Ishikawa (cell line): ENCODE results near the gene GDPD5.

Source experiments
- CEBPB ChIP-seq: IDR thresholded peaks from 2 replicates; pipeline ENCODE4 v1.6.1; 2012
- CREB1 ChIP-seq: IDR thresholded peaks from 2 replicates; pipeline ENCODE4 v1.6.1; 2012; ENCODE audit warnings: low read depth
- EGR1 ChIP-seq: IDR thresholded peaks from 2 replicates; pipeline ENCODE4 v1.6.1; 2012
- EP300 ChIP-seq: IDR thresholded peaks from 2 replicates; pipeline ENCODE4 v1.6.1; 2012; ENCODE audit warnings: borderline replicate concordance
- FOXM1 ChIP-seq: IDR thresholded peaks from 2 replicates; pipeline ENCODE4 v1.6.1; 2012; ENCODE audit warnings: low read depth, borderline replicate concordance
- MAX ChIP-seq: IDR thresholded peaks from 2 replicates; pipeline ENCODE4 v1.6.1; 2012
- NFIC ChIP-seq: IDR thresholded peaks from 2 replicates; pipeline ENCODE4 v1.6.1; 2012
- RAD21 ChIP-seq: IDR thresholded peaks from 2 replicates; pipeline ENCODE4 v1.6.1; 2012; ENCODE audit warnings: low read depth
- REST ChIP-seq: IDR thresholded peaks from 2 replicates; pipeline ENCODE4 v1.6.1; 2012; ENCODE audit warnings: low read depth, mild to moderate bottlenecking
- TAF1 ChIP-seq: IDR thresholded peaks from 2 replicates; pipeline ENCODE4 v1.6.1; 2012; ENCODE audit warnings: low read depth, mild to moderate bottlenecking
- TCF12 ChIP-seq: IDR thresholded peaks from 2 replicates; pipeline ENCODE4 v1.6.1; 2012; ENCODE audit warnings: low read depth
- TEAD4 ChIP-seq: IDR thresholded peaks from 2 replicates; pipeline ENCODE4 v1.6.1; 2012
- USF1 ChIP-seq: IDR thresholded peaks from 2 replicates; pipeline ENCODE4 v1.6.1; 2012
- YY1 ChIP-seq: IDR thresholded peaks from 2 replicates; pipeline ENCODE4 v1.6.1; 2012; ENCODE audit warnings: low read depth
- ZBTB7A ChIP-seq: IDR thresholded peaks from 2 replicates; pipeline ENCODE4 v1.6.1; 2012; ENCODE audit warnings: low read depth

The GDPD5 gene

GRCh38 chr11:75394085-75394840 lies 131.5 kb downstream of the GDPD5 start:
- TF ChIP-seq MAX (no peak), CEBPB (no peak), EGR1 (no peak), REST (no peak), ZBTB7A (no peak), RAD21 (no peak), USF1 (no peak), FOXM1 (no peak), YY1 (no peak), NFIC (no peak), EP300 (no peak), TEAD4 (no peak), TCF12 (no peak), CREB1 (no peak), TAF1 (no peak)

GRCh38 chr11:75389925-75390324 lies 135.8 kb downstream of the GDPD5 start:
- TF ChIP-seq FOXM1 (no peak), REST (no peak), CEBPB (no peak), RAD21 (no peak), EGR1 (no peak), TAF1 (no peak), YY1 (no peak), TCF12 (no peak), NFIC (no peak), EP300 (no peak), USF1 (no peak), TEAD4 (no peak), CREB1 (no peak)

- no peak for TF ChIP-seq ZBTB7A
- no peak for TF ChIP-seq TAF1
- TF ChIP-seq YY1, result no peak
- TF ChIP-seq CREB1, result no peak
- TF ChIP-seq CEBPB, result no peak
- TF ChIP-seq FOXM1, result no peak
- no peak for TF ChIP-seq RAD21
These were observed 136.5 kb downstream of the GDPD5 start for GRCh38 chr11:75389276-75389605.

GRCh38 chr11:75388386-75389275 lies 137.1 kb downstream of the GDPD5 start:
- TF ChIP-seq REST (no peak), NFIC (peak; percentile 93), TEAD4 (no peak), TAF1 (no peak), CEBPB (no peak), MAX (no peak), YY1 (peak; percentile 82), EGR1 (no peak), CREB1 (no peak), ZBTB7A (no peak), RAD21 (peak; percentile 92)
